H1 (cell line): Measurements from ENCODE around the gene ZNF599. TPM values are rescaled to one million over a fixed set of nuclear protein-coding genes. Genes with fewer than 3 reads are reported as not detected.

Source experiments
- CTCF ChIA-PET: fragments of 300-600 bp; sonication (Branson Sonifier 250); formaldehyde crosslinking; loops from one replicate; lab custom pipeline; 2021; ENCODE audit not compliant: partially characterized antibody; lab: Charles Lee
- POLR2A ChIA-PET: fragments of 300-600 bp; sonication (Branson Sonifier 250); formaldehyde crosslinking; loops from one replicate; lab custom pipeline; 2021; ENCODE audit warnings: inconsistent platforms; ENCODE audit not compliant: partially characterized antibody; lab: Charles Lee
- DNase-seq, 2 experiments: peaks; one replicate each; pipeline versions ENCODE4 v3.0.0 to v3.0.0-alpha.2; 2010 to 2022; ENCODE audit warnings: low spot score in 2 of 2, low read depth in 1 of 2, mixed read lengths in 1 of 2
- FAIRE-seq: peaks from 2 replicates; lab custom pipeline; 2011; peaks lifted over from hg19 to GRCh38; lab: Jason Lieb, UNC
- H2AFZ ChIP-seq: 2 replicates; pipeline ENCODE4 v1.8.1; 2012; ENCODE audit warnings: low read length, inconsistent platforms
- H2AK5ac ChIP-seq: 2 replicates; pipeline ENCODE4 v1.6.1; 2013; ENCODE audit warnings: low read depth, low read length
- H2BK120ac ChIP-seq: replicated peaks from 2 replicates; pipeline ENCODE3; 2013; ENCODE audit warnings: low read depth, low read length, inconsistent platforms
- H2BK12ac ChIP-seq: 2 replicates; pipeline ENCODE4 v1.6.1; 2013; ENCODE audit warnings: low read depth, low read length
- H2BK15ac ChIP-seq: 2 replicates; pipeline ENCODE4 v1.6.1; 2013; ENCODE audit warnings: low read length
- H2BK20ac ChIP-seq: 2 replicates; pipeline ENCODE4 v1.6.1; 2013; ENCODE audit warnings: low read length
- H2BK5ac ChIP-seq: 2 replicates; pipeline ENCODE4 v1.6.1; 2013; ENCODE audit warnings: low read depth, low read length
- H3K14ac ChIP-seq: 2 replicates; pipeline ENCODE4 v1.6.1; 2013; ENCODE audit warnings: inconsistent platforms; ENCODE audit not compliant: insufficient read length
- H3K18ac ChIP-seq: 2 replicates; pipeline ENCODE4 v1.6.1; 2013; ENCODE audit warnings: low read length; ENCODE audit errors: extremely low read depth
- H3K23ac ChIP-seq: 2 replicates; pipeline ENCODE4 v1.6.1; 2013; ENCODE audit warnings: inconsistent platforms; ENCODE audit not compliant: insufficient read length
- H3K23me2 ChIP-seq: 2 replicates; pipeline ENCODE4 v1.6.1; 2013; ENCODE audit warnings: low read depth, low read length
- H3K27ac ChIP-seq: 2 replicates; pipeline ENCODE4 v1.6.1; 2011; ENCODE audit warnings: low read depth, low read length, inconsistent platforms
- H3K27me3 ChIP-seq, 4 experiments: replicated peaks in 1 of 4; 1 replicate in 1 of 4; 2 replicates in 3 of 4; pipeline versions ENCODE4 v1.6.1 to v1.8.1; 2011 to 2013; ENCODE audit warnings: low read length in 3 of 4, mild to moderate bottlenecking in 3 of 4, inconsistent platforms in 2 of 4, mixed read lengths in 2 of 4, moderate library complexity in 1 of 4; ENCODE audit not compliant: control insufficient read depth in 3 of 4, insufficient read depth in 3 of 4; ENCODE audit errors: extremely low read depth in 1 of 4
- H3K36me3 ChIP-seq, 4 experiments: 2 replicates each; pipeline versions ENCODE4 v1.6.1 to v1.8.1; 2011 to 2013; ENCODE audit warnings: mild to moderate bottlenecking in 4 of 4, low read length in 3 of 4, moderate library complexity in 2 of 4, control low read depth in 1 of 4, inconsistent platforms in 1 of 4; ENCODE audit not compliant: insufficient read depth in 4 of 4, control insufficient read depth in 2 of 4
- H3K4ac ChIP-seq: replicated peaks from 2 replicates; pipeline ENCODE3; 2013; ENCODE audit warnings: low read length, low read depth, mixed read lengths, inconsistent platforms; ENCODE audit not compliant: insufficient read length
- H3K4me1 ChIP-seq, 4 experiments: replicated peaks in 1 of 4; 1 replicate in 1 of 4; 2 replicates in 3 of 4; pipeline versions ENCODE4 v1.6.1 to v1.8.1; 2011 to 2013; ENCODE audit warnings: low read length in 3 of 4, inconsistent platforms in 2 of 4, mixed read lengths in 1 of 4; ENCODE audit not compliant: insufficient read depth in 4 of 4, control insufficient read depth in 3 of 4
- H3K4me2 ChIP-seq, 2 experiments: 2 replicates each; pipeline versions ENCODE4 v1.6.1 to v1.8.1; 2011 to 2013; ENCODE audit warnings: low read depth in 2 of 2, low read length in 2 of 2, control low read depth in 1 of 2, inconsistent platforms in 1 of 2, mild to moderate bottlenecking in 1 of 2; ENCODE audit not compliant: insufficient read depth in 1 of 2
- H3K4me3 ChIP-seq, 4 experiments: fragments of 200-600, 300-600 bp in 1 of 4; sonication (generic), shearing (Covaris generic), sonication (Bioruptor Twin) in 1 of 4; 2 replicates each; pipeline versions ENCODE4 v1.5.1 to v1.8.1; 2011 to 2016; ENCODE audit warnings: low read length in 4 of 4, low read depth in 3 of 4, control low read depth in 2 of 4, inconsistent platforms in 2 of 4, mild to moderate bottlenecking in 2 of 4, mixed read lengths in 1 of 4, moderate library complexity in 1 of 4; ENCODE audit not compliant: insufficient read depth in 2 of 4; ENCODE audit errors: extremely low read depth in 1 of 4
- H3K56ac ChIP-seq: replicated peaks from 2 replicates; pipeline ENCODE3; 2013; ENCODE audit warnings: low read depth, mild to moderate bottlenecking, mixed read lengths, low read length, inconsistent platforms; ENCODE audit not compliant: insufficient read length
- H3K79me1 ChIP-seq: 2 replicates; pipeline ENCODE4 v1.6.1; 2013; ENCODE audit warnings: low read depth, low read length, control low read depth
- H3K79me2 ChIP-seq, 2 experiments: 2 replicates each; pipeline versions ENCODE4 v1.6.1 to v1.8.1; 2012 to 2013; ENCODE audit warnings: low read length in 2 of 2, mild to moderate bottlenecking in 2 of 2, inconsistent platforms in 1 of 2; ENCODE audit not compliant: insufficient read depth in 2 of 2, control insufficient read depth in 1 of 2
- H3K9ac ChIP-seq, 4 experiments: replicated peaks in 1 of 4; 1 replicate in 1 of 4; 2 replicates in 3 of 4; pipeline versions ENCODE4 v1.6.1 to v1.8.1; 2011 to 2013; ENCODE audit warnings: low read depth in 3 of 4, low read length in 3 of 4, control low read depth in 2 of 4, mild to moderate bottlenecking in 2 of 4, moderate library complexity in 2 of 4, inconsistent platforms in 1 of 4; ENCODE audit errors: extremely low read depth in 1 of 4
- H3K9me3 ChIP-seq, 2 experiments: 2 replicates each; pipeline versions ENCODE4 v1.6.1 to v1.8.1; 2012 to 2013; ENCODE audit warnings: mild to moderate bottlenecking in 2 of 2, moderate library complexity in 2 of 2, control low read depth in 1 of 2, inconsistent platforms in 1 of 2, low read depth in 1 of 2, low read length in 1 of 2, mixed read lengths in 1 of 2; ENCODE audit not compliant: insufficient read depth in 2 of 2
- H4K20me1 ChIP-seq, 2 experiments: replicated peaks in 1 of 2; 2 replicates each; pipeline versions ENCODE3 to v1.8.1; 2011 to 2013; ENCODE audit warnings: inconsistent platforms in 2 of 2, low read length in 2 of 2, mild to moderate bottlenecking in 1 of 2; ENCODE audit not compliant: insufficient read depth in 2 of 2, control insufficient read depth in 1 of 2
- H4K5ac ChIP-seq: 2 replicates; pipeline ENCODE4 v1.6.1; 2013; ENCODE audit warnings: low read length, low read depth, mixed read lengths, inconsistent platforms; ENCODE audit not compliant: insufficient read length
- H4K8ac ChIP-seq: 2 replicates; pipeline ENCODE4 v1.8.0; 2013; ENCODE audit warnings: mild to moderate bottlenecking, moderate library complexity, low read length, inconsistent platforms; ENCODE audit not compliant: insufficient read depth; ENCODE audit errors: extremely low read depth
- H4K91ac ChIP-seq: replicated peaks from 2 replicates; pipeline ENCODE3; 2013; ENCODE audit warnings: low read length, mixed read lengths, inconsistent platforms; ENCODE audit not compliant: insufficient read length
- BACH1 ChIP-seq: IDR thresholded peaks from 2 replicates; pipeline ENCODE4 v1.6.1; 2012; ENCODE audit warnings: low read length, improper control_type of control experiment
- BRCA1 ChIP-seq: IDR thresholded peaks from 2 replicates; pipeline ENCODE4 v1.6.1; 2012; ENCODE audit warnings: low read depth, low read length, improper control_type of control experiment
- CHD1 ChIP-seq: IDR thresholded peaks from 2 replicates; pipeline ENCODE4 v1.6.1; 2012; ENCODE audit warnings: low read depth, low read length, improper control_type of control experiment
- JUND ChIP-seq: IDR thresholded peaks from 2 replicates; pipeline ENCODE4 v1.6.1; 2011; ENCODE audit warnings: mild to moderate bottlenecking, improper control_type of control experiment, low read length
- KDM4A ChIP-seq: IDR thresholded peaks from one replicate; pipeline ENCODE4 v1.7.1; 2012; ENCODE audit warnings: low read depth, mild to moderate bottlenecking, moderate library complexity, low read length, inconsistent platforms; ENCODE audit not compliant: severe bottlenecking
- NANOG ChIP-seq: IDR thresholded peaks from 2 replicates; pipeline ENCODE4 v1.6.1; 2011; ENCODE audit warnings: low read length, low read depth, mild to moderate bottlenecking, inconsistent platforms; ENCODE audit not compliant: insufficient read depth, poor library complexity, severe bottlenecking
- POLR2AphosphoS5 ChIP-seq: IDR thresholded peaks from 2 replicates; pipeline ENCODE4 v1.6.1; 2011; ENCODE audit warnings: low read depth, low read length
- RFX5 ChIP-seq: IDR thresholded peaks from 2 replicates; pipeline ENCODE4 v1.6.1; 2011; ENCODE audit warnings: low read depth, low read length, improper control_type of control experiment, borderline replicate concordance
- SIRT6 ChIP-seq: IDR thresholded peaks from one replicate; pipeline ENCODE4 v1.7.1; 2012; ENCODE audit warnings: low read length, inconsistent platforms
- SIX5 ChIP-seq: IDR thresholded peaks from 2 replicates; pipeline ENCODE4 v1.6.1; 2011; ENCODE audit warnings: mild to moderate bottlenecking, low read depth, low read length
- TAF1 ChIP-seq: IDR thresholded peaks from 2 replicates; pipeline ENCODE4 v1.6.1; 2011; ENCODE audit warnings: mild to moderate bottlenecking, low read depth, low read length
- YY1 ChIP-seq: IDR thresholded peaks from 2 replicates; pipeline ENCODE4 v1.6.1; 2011; ENCODE audit warnings: low read depth, mild to moderate bottlenecking, low read length
- WGBS, 2 experiments: shearing (Covaris generic) in 1 of 2; methylation state at CpG; one replicate each; pipeline versions ENCODE4 v1.1.6 to v1.1.7; 2013 to 2015; ENCODE audit warnings: low lambda C conversion rate in 2 of 2, mixed read lengths in 2 of 2, inconsistent platforms in 1 of 2, low coverage in 1 of 2, missing lambda C conversion rate in 1 of 2; ENCODE audit not compliant: insufficient replicate concordance in 2 of 2, insufficient coverage in 1 of 2, insufficient read length in 1 of 2; ENCODE audit errors: extremely low coverage in 1 of 2, missing lambda C conversion rate in 1 of 2; 5-methylcytosine and 5-hydroxymethylcytosine counted together
- polyA plus RNA-seq, 7 experiments: library from polyadenylated mRNA; depleted of rRNA in 3 of 7; stranded (reverse) in 5 of 7; unstranded in 2 of 7; fragments of >200 nt in 5 of 7; fragments of 200-250 nt in 2 of 7; gene quantifications; 1 replicate in 5 of 7; 2 replicates in 1 of 7; 4 replicates in 1 of 7; pipeline versions ENCODE4 v1.2.1 to v1.2.3, GENCODE V29; 2011 to 2013; ENCODE audit warnings: missing spikeins in 2 of 7, mixed read lengths in 2 of 7
- total RNA-seq: library from RNA; stranded (reverse); fragmentation: NEBNext Ultra II Directional; extraction: Animal tissue kit (Norgen Biotek cat#: 25700); gene quantifications from 2 replicates; pipeline ENCODE4 v1.2.1, GENCODE V29; 2021

The ZNF599 gene
- total and polyA plus RNA-seq, 2 of the 8 experiments (the other 6 are each of a cell fraction or from before 2014, with no cell fraction given): 4.8 to 5.4 TPM

DNA sequence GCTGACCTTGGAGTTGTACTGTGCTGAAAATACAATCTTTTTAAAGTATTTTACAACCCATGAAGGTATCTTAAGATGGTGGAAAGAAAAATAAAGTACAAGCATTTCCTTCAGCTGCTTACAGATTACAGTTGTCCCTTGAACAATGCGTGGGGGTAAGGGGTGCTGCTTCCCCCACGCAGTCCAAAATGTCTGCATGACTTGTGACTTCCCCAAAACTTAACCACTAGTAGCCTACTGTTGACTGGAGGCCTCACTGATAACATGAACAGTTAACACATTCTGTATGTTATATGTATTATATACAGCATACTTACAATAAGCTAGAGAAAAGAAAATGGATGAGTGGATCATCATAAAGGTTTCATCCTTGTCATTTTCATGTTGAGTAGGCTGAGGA lies 45.3 kb upstream of the ZNF599 start:
- no peak overlapping the region for H3K9ac ChIP-seq
- no peak overlapping the region for H2BK120ac ChIP-seq
- no peak overlapping the region for H3K27ac ChIP-seq
- no peak overlapping the region for H2BK5ac ChIP-seq
- H3K79me2 ChIP-seq: no peaks in the 10 kb centered on the region
- H3K4me3 ChIP-seq: no peak overlapping the region
- peaks cover 21 to 22% of the 10 kb centered on the region in 2 experiments; a peak in 3 of 4 replicates for H3K9me3 ChIP-seq
- H3K36me3 ChIP-seq: no peaks in the 10 kb centered on the region
- H2AFZ ChIP-seq: no peak overlapping the region
- DNase-seq: no peak
- H4K5ac ChIP-seq: no peak overlapping the region
- H3K4me2 ChIP-seq: no peak overlapping the region
- H2BK12ac ChIP-seq: no peak overlapping the region
- H3K23me2 ChIP-seq: no peaks in the 10 kb centered on the region
- no peak overlapping the region for H2BK15ac ChIP-seq
- H4K91ac ChIP-seq: no peak overlapping the region
- no peak overlapping the region for H3K56ac ChIP-seq
- H3K18ac ChIP-seq: no peak overlapping the region
- no peak for TF ChIP-seq BACH1
- no peak for TF ChIP-seq RFX5
- TF ChIP-seq SIX5: no peak
- no peak for TF ChIP-seq YY1
- no peak for TF ChIP-seq POLR2AphosphoS5
- no peak for TF ChIP-seq NANOG
- no peak for TF ChIP-seq BRCA1
- TF ChIP-seq TAF1: no peak
- TF ChIP-seq CHD1: no peak
- TF ChIP-seq JUND: no peak
- TF ChIP-seq KDM4A: no peak
- TF ChIP-seq SIRT6: no peak
- no peaks in the 10 kb centered on the region for H3K4me1 ChIP-seq
- H3K79me1 ChIP-seq: no peaks in the 10 kb centered on the region
- H2BK20ac ChIP-seq: no peak overlapping the region
- H3K27me3 ChIP-seq: no peaks in the 10 kb centered on the region
- no peak overlapping the region for H4K8ac ChIP-seq
- H3K4ac ChIP-seq: no peak overlapping the region
- CTCF ChIA-PET: no interaction called here
- H2AK5ac ChIP-seq: no peak overlapping the region
- POLR2A ChIA-PET: no interaction called here
- no peak overlapping the region for H3K14ac ChIP-seq
- H3K23ac ChIP-seq: no peak overlapping the region
- 71% methylated on average over 2 of the region's 2 CpGs; no CpG with 5 or more reads in 1 of the 2 experiments for WGBS, 2 experiments
- FAIRE-seq: no peak
- H4K20me1 ChIP-seq: no peaks in the 10 kb centered on the region
